Heart left ventricle (tissue), 16 donors: Measurements from ENCODE around the gene ST3GAL4. TPM values are rescaled to one million over a fixed set of nuclear protein-coding genes. Genes with fewer than 3 reads are reported as not detected.
A peak's percentile ranks its signal among the peaks of the same experiment; 100 is the strongest.

ENCODE experiments used
- ATAC-seq, 4 donors: fragments of 200-7000 bp; cut with Tn5 transposase; one replicate each; pipeline ENCODE4 v1.9.1; 2020 to 2022; ENCODE audit warnings: moderate library complexity in 4 of 4, mild to moderate bottlenecking in 3 of 4, moderate number of reproducible peaks in 1 of 4
- DNase-seq, 5 donors: peaks; one replicate each; pipeline ENCODE4 v3.0.0-alpha.2; 2020
- H3K27ac ChIP-seq, 12 donors: fragments of 200-600 bp; sonication (generic) in 4 of 12; one replicate each; pipeline versions ENCODE4 v1.5.0 to v1.8.0; 2016 to 2022; ENCODE audit warnings: mild to moderate bottlenecking in 2 of 12
- H3K27me3 ChIP-seq, 9 donors: fragments of 200-600 bp; sonication (generic) in 2 of 9; one replicate each; pipeline versions ENCODE4 v1.5.1 to v1.8.0; 2016 to 2022; ENCODE audit warnings: mild to moderate bottlenecking in 3 of 9
- H3K36me3 ChIP-seq, 9 donors: fragments of 200-600 bp; sonication (generic) in 2 of 9; one replicate each; pipeline versions ENCODE4 v1.5.0 to v1.8.0; 2018 to 2022; ENCODE audit warnings: mild to moderate bottlenecking in 2 of 9
- H3K4me1 ChIP-seq, 12 donors: fragments of 200-600 bp; sonication (generic) in 4 of 12; one replicate each; pipeline versions ENCODE4 v1.5.0 to v1.8.0; 2016 to 2022; ENCODE audit warnings: mild to moderate bottlenecking in 3 of 12
- H3K4me3 ChIP-seq, 12 donors: fragments of 200-600 bp; sonication (generic) in 4 of 12; one replicate each; pipeline versions ENCODE4 v1.5.0 to v1.8.0; 2017 to 2022; ENCODE audit warnings: mild to moderate bottlenecking in 9 of 12, moderate library complexity in 4 of 12
- H3K9me3 ChIP-seq, 12 donors: fragments of 200-600 bp; sonication (generic) in 4 of 12; one replicate each; pipeline versions ENCODE4 v1.5.0 to v1.8.0; 2016 to 2022; ENCODE audit warnings: mild to moderate bottlenecking in 1 of 12
- CTCF ChIP-seq, 12 donors: fragments of 200-600 bp; sonication (generic) in 4 of 12; IDR thresholded peaks; one replicate each; pipeline versions ENCODE4 v1.5.0 to v1.8.0; 2018 to 2022; ENCODE audit warnings: antibody characterized with exemption in 12 of 12, mild to moderate bottlenecking in 5 of 12
- POLR2A ChIP-seq, 2 donors: fragments of 450-650 bp; IDR thresholded peaks; one replicate each; pipeline ENCODE4 v1.6.1; 2017; ENCODE audit warnings: antibody characterized with exemption in 2 of 2, mild to moderate bottlenecking in 2 of 2, moderate library complexity in 2 of 2
- WGBS, 4 donors: extraction: QIAGEN DNeasy Blood & Tissue Kit in 2 of 4; methylation state at CpG; one replicate each; pipeline versions ENCODE4 v1.1.5 to v1.1.7; 2013 to 2018; 5-methylcytosine and 5-hydroxymethylcytosine counted together
- intact Hi-C, 10 donors: fragments of 100-400 bp; cut with DNase I; formaldehyde crosslinking; loops; one replicate each; pipeline versions ENCODE4 v1.11.1 to v1.14.2; 2022
- polyA plus RNA-seq, 2 donors: library from polyadenylated mRNA; stranded (reverse); fragments of 200-250 nt; gene quantifications; one replicate each; pipeline ENCODE4 v1.2.3, GENCODE V29; 2013
- total RNA-seq, 9 donors: library from RNA; depleted of rRNA in 2 of 9; stranded (reverse); fragments of >200 nt in 2 of 9; fragmentation: NEBNext Ultra II Directional in 3 of 9; extraction: Animal tissue kit (Norgen Biotek cat#: 25700) in 3 of 9; gene quantifications; one replicate each; pipeline versions ENCODE4 v1.1.0 to v1.2.4, GENCODE V29; 2016 to 2023
- donor health status: ischemic (EF 13 %, LVEDD 7.1; RV severe dilation, severe dysfunction).
- donor health status: healthy with polysubstance abuse.
- donor health status: DM: no; HTN: yes; CAD: no.
- donor health status: DM: no; HTN: no; CAD: no.
- donor health status: ischemic (EF 25% LVEDD 6.9; RV normal size, moderate dysfunction).
- donor health status: ischemic (EF 25% LVEDD 5.7; RV mildly dilated, moderate dysfunction).
- donor health status: healthy.
- donor health status: DM: yes; HTN: yes; CAD: no.
- donor health status: ischemic (EF 35%, LVEDD 5.7; RV mildly dilated, moderate dysfunction).
- donor health status: nonischemic (EF 11% LVEDD 7.7; RV severe dilation, severe dysfunction).
- donor health status: DM: yes; HTN: yes; CAD: no.
- donor health status: PGD.
- donor health status: ischemic (EF 29% LVEDD 5.4; RV normal size, mild dysfunction).
- donor health status: nonischemic (EF 23%, LVEDD 6.1; RV moderate dilation, normal function).

The ST3GAL4 gene
- total and polyA plus RNA-seq, 11 donors, result 30.6 to 168 (median 66.1) TPM

- ATAC-seq, result no peak
- Histone ChIP-seq H3K36me3 (peaks cover 0 to 16% (median 0%) of the 10 kb centered on the region in 9 donors), H3K9me3 (no peaks in the 10 kb centered on the region), H3K27me3 (no peaks in the 10 kb centered on the region), H3K4me3 (no peak overlapping the region), H3K4me1 (peaks cover 0 to 23% (median 17%) of the 10 kb centered on the region in 12 donors), H3K27ac (no peak overlapping the region)
- TF ChIP-seq POLR2A (IDR thresholded peaks at IDR 0.05), result no peak
- no peak for TF ChIP-seq CTCF (IDR thresholded peaks at IDR 0.05)
- 94 to 98% (median 95%) methylated on average over 3 of the region's 3 CpGs for WGBS, 4 donors
- intact Hi-C loops, result no loop called here
- DNase-seq, result no peak
Observed at GRCh38 chr11:126322996-126323395, 32.5 kb upstream of the ST3GAL4 start.

- no peak overlapping the region for H3K4me3 ChIP-seq
- TF ChIP-seq CTCF (IDR thresholded peaks at IDR 0.05) (no peak), POLR2A (IDR thresholded peaks at IDR 0.05) (no peak)
- WGBS, 4 donors, result 91 to 93% (median 92%) methylated on average over 17 of the region's 17 CpGs
- DNase-seq, result peak in 1 of 5 donors; percentile 6
- no peaks in the 10 kb centered on the region for H3K9me3 ChIP-seq
- no peak for ATAC-seq
- peaks cover 0 to 12% (median 9%) of the 10 kb centered on the region in 12 donors for H3K4me1 ChIP-seq
- H3K36me3 ChIP-seq, result peaks cover 0 to 25% (median 3%) of the 10 kb centered on the region in 9 donors
- no peaks in the 10 kb centered on the region for H3K27me3 ChIP-seq
- intact Hi-C loops, result no loop called here
- H3K27ac ChIP-seq, result no peak overlapping the region
Observed at GRCh38 chr11:126327281-126328000, 28.0 kb upstream of the ST3GAL4 start.

- Histone ChIP-seq H3K36me3 (peaks cover 0 to 25% (median 3%) of the 10 kb centered on the region in 9 donors), H3K27ac (no peak overlapping the region), H3K4me3 (no peak overlapping the region), H3K4me1 (peaks cover 0 to 16% (median 11%) of the 10 kb centered on the region in 12 donors), H3K9me3 (no peaks in the 10 kb centered on the region), H3K27me3 (no peaks in the 10 kb centered on the region)
- intact Hi-C loops, result no loop called here
- ATAC-seq (no peak), DNase-seq (peak in 1 of 5 donors; percentile 11)
- TF ChIP-seq CTCF (IDR thresholded peaks at IDR 0.05) (no peak), POLR2A (IDR thresholded peaks at IDR 0.05) (no peak)
- 90 to 93% (median 91%) methylated on average over 20 of the region's 20 CpGs for WGBS, 4 donors
Observed at GRCh38 chr11:126328001-126328390, 27.5 kb upstream of the ST3GAL4 start.

GRCh38 chr11:126328444-126328843 is 27.0 kb upstream of the ST3GAL4 start:
- Histone ChIP-seq H3K4me3 (no peak overlapping the region), H3K27me3 (no peaks in the 10 kb centered on the region), H3K9me3 (no peaks in the 10 kb centered on the region), H3K36me3 (peaks cover 0 to 24% (median 3%) of the 10 kb centered on the region in 9 donors), H3K27ac (no peak overlapping the region), H3K4me1 (peaks cover 0 to 16% (median 11%) of the 10 kb centered on the region in 12 donors)
- intact Hi-C loops, result no loop called here
- DNase-seq (peak in 1 of 5 donors; percentile 18), ATAC-seq (no peak)
- TF ChIP-seq POLR2A (IDR thresholded peaks at IDR 0.05) (no peak), CTCF (IDR thresholded peaks at IDR 0.05) (no peak)
- 90 to 97% (median 94%) methylated on average over 7 to 12 of the region's 12 CpGs for WGBS, 4 donors
